Progenitor cell of endocrine pancreas (in vitro differentiated cells): ENCODE measurements around the gene MICU1. TPM values are rescaled to one million over a fixed set of nuclear protein-coding genes. Genes with fewer than 3 reads are reported as not detected.

Experiments
- DNase-seq: peaks from one replicate; pipeline ENCODE4 v3.0.0; 2021; ENCODE audit warnings: low spot score; ENCODE audit not compliant: unreplicated experiment
- H3K27ac Mint-ChIP-seq: 2 replicates; pipeline ENCODE4 v1.8.0; 2021; ENCODE audit warnings: mild to moderate bottlenecking, moderate library complexity, mixed read lengths
- H3K27me3 Mint-ChIP-seq: 2 replicates; pipeline ENCODE4 v1.8.0; 2021; ENCODE audit warnings: mixed read lengths
- H3K36me3 Mint-ChIP-seq: 2 replicates; pipeline ENCODE4 v1.8.0; 2022; ENCODE audit warnings: mixed read lengths; ENCODE audit not compliant: insufficient read depth
- H3K4me1 Mint-ChIP-seq: 2 replicates; pipeline ENCODE4 v1.8.0; 2021; ENCODE audit warnings: low read depth, mixed read lengths
- H3K4me3 Mint-ChIP-seq: 2 replicates; pipeline ENCODE4 v1.8.0; 2021; ENCODE audit warnings: low read depth, mild to moderate bottlenecking, moderate library complexity, mixed read lengths
- H3K9me3 Mint-ChIP-seq: 2 replicates; pipeline ENCODE4 v1.8.0; 2021; ENCODE audit warnings: low read depth, mixed read lengths
- total RNA-seq: library from RNA; stranded (reverse); gene quantifications from 2 replicates; pipeline ENCODE4 v1.2.1, GENCODE V29; 2021
- TF ChIP-seq, protein P1 (sequence below): fragments of 200-600 bp; sonication (generic); IDR thresholded peaks from one replicate; pipeline ENCODE4 v1.5.0; 2021; ENCODE audit warnings: antibody characterized with exemption, mild to moderate bottlenecking; ENCODE audit not compliant: unreplicated experiment

The MICU1 gene
- total RNA-seq, 1 donor from 2014 or later = 63.3 TPM

DNA sequence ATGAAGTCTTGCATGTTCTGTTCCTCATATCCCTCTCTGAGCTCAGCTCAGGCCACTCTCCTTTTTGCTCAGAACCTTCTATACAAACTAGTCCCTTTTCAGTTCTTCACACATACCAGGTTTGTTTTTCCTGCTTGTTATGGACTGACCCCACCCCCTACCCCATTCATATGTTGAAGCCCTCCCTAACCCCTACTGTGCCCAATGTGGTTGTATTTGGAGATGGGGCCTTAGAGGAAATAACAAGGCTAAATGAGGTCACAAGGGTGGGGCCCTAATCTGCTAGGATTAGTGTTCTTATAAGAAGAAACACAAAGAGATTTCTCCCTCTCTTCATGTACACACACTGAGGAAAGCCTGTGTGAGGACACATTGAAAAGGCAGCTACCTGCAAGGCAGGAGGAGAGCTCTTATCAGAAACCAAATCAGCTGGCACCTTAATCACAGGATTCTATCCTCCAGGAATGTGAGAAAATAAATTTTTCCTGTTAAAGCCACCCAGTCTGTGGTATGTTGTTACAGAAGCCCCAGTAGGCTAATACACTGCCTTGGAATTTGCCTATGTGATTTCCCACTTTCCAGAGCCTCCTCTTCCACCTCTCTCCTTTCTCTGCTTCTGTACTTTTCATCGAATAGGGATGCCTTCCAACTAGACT is 203.9 kb downstream of the MICU1 start:
- Mint-ChIP-seq H3K4me1 (peaks cover 53% of the 10 kb centered on the region), H3K36me3 (peaks cover 23% of the 10 kb centered on the region), H3K9me3 (peaks cover 6% of the 10 kb centered on the region), H3K4me3 (no peak overlapping the region), H3K27ac (no peak overlapping the region), H3K27me3 (no peaks in the 10 kb centered on the region)
- TF ChIP-seq, protein P1, sequence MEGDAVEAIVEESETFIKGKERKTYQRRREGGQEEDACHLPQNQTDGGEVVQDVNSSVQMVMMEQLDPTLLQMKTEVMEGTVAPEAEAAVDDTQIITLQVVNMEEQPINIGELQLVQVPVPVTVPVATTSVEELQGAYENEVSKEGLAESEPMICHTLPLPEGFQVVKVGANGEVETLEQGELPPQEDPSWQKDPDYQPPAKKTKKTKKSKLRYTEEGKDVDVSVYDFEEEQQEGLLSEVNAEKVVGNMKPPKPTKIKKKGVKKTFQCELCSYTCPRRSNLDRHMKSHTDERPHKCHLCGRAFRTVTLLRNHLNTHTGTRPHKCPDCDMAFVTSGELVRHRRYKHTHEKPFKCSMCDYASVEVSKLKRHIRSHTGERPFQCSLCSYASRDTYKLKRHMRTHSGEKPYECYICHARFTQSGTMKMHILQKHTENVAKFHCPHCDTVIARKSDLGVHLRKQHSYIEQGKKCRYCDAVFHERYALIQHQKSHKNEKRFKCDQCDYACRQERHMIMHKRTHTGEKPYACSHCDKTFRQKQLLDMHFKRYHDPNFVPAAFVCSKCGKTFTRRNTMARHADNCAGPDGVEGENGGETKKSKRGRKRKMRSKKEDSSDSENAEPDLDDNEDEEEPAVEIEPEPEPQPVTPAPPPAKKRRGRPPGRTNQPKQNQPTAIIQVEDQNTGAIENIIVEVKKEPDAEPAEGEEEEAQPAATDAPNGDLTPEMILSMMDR = no peak
- no peak for DNase-seq

GRCh38 chr10:72419241-72419640 is 206.6 kb downstream of the MICU1 start:
- TF ChIP-seq, protein P1 = no peak
- Mint-ChIP-seq H3K36me3 (peaks cover 34% of the 10 kb centered on the region), H3K9me3 (peaks cover 15% of the 10 kb centered on the region), H3K4me3 (no peak overlapping the region), H3K27ac (peak overlapping the region; percentile 81), H3K27me3 (no peaks in the 10 kb centered on the region), H3K4me1 (peaks cover 32% of the 10 kb centered on the region)
- DNase-seq = no peak

DNA sequence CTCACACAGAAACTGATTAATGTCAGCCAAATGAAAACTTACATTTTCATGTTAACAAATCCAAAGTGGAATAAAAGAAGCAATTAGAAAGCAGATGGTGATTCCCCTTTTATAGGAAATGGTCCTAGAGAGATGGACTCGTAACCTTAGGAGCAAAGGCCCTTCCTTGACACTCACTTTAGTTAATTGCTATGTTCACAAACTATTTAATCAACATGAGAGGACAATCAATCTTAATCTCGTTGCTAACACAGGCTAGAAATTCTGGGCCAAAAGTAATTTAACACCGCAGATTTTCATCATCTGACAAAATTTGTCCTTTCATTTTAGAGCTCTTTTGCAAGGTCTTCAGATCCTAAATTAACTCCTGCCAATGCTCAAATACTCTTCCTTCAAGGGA is 207.2 kb downstream of the MICU1 start:
- Mint-ChIP-seq H3K4me1 (peaks cover 32% of the 10 kb centered on the region), H3K4me3 (no peak overlapping the region), H3K27me3 (no peaks in the 10 kb centered on the region), H3K27ac (no peak overlapping the region), H3K9me3 (peaks cover 15% of the 10 kb centered on the region), H3K36me3 (peaks cover 37% of the 10 kb centered on the region)
- TF ChIP-seq, protein P1 = no peak
- no peak for DNase-seq

GRCh38 chr10:72417971-72418370 is 207.9 kb downstream of the MICU1 start:
- TF ChIP-seq, protein P1 = no peak
- no peak for DNase-seq
- Mint-ChIP-seq H3K9me3 (peaks cover 14% of the 10 kb centered on the region), H3K36me3 (peaks cover 41% of the 10 kb centered on the region), H3K27ac (peak overlapping the region; percentile 88), H3K27me3 (no peaks in the 10 kb centered on the region), H3K4me3 (no peak overlapping the region), H3K4me1 (peaks cover 29% of the 10 kb centered on the region)

DNA sequence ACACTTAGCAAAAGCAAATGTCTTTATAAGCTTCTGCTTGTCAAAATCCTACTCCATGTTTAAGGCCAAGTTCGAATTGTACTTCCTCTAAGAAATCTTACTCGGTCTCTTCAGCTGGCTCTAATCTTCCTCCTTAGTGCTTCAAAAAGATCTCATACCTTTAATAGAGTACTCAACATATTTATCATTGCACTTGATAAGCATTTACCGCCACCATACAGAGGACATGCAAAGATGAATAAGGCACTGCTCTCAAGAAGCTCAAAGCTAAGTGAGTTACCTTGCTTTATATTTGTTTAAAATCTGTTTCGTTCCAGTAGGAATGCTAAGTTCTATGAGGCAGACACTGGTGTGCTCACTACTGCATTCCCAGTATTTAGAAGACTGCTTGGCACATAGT is 209.2 kb downstream of the MICU1 start:
- Mint-ChIP-seq H3K9me3 (peaks cover 11% of the 10 kb centered on the region), H3K4me3 (no peak overlapping the region), H3K36me3 (peaks cover 35% of the 10 kb centered on the region), H3K27me3 (no peaks in the 10 kb centered on the region), H3K4me1 (peaks cover 28% of the 10 kb centered on the region), H3K27ac (no peak overlapping the region)
- no peak for DNase-seq
- TF ChIP-seq, protein P1 = no peak
